A549 (cell line): ENCODE measurements around the gene SRSF4.
"Not testable (repeated sequence)": the region's sequence is repeated elsewhere in the genome, so short reads cannot be mapped to it uniquely, and the experiment has no call there.

Experiments
- CHD2 ChIP-seq: fragments of 150-350 bp; IDR thresholded peaks from 2 replicates; pipeline ENCODE4 v1.6.1; 2014; ENCODE audit warnings: low read length; ENCODE audit not compliant: partially characterized antibody
- JUNB ChIP-seq: fragments of >200 bp; sonication (Bioruptor Twin); formaldehyde crosslinking; IDR thresholded peaks from 2 replicates; pipeline ENCODE4 v1.6.1; 2016
- PBX3 ChIP-seq: IDR thresholded peaks from 2 replicates; pipeline ENCODE4 v1.6.1; 2012
- PHF8 ChIP-seq: fragments of 200-600 bp; sonication (generic); IDR thresholded peaks from 2 replicates; pipeline ENCODE4 v1.6.1; 2016; ENCODE audit warnings: low read depth, mild to moderate bottlenecking, antibody characterized with exemption, moderate library complexity, borderline replicate concordance
- POLR2A ChIP-seq: IDR thresholded peaks from 2 replicates; pipeline ENCODE4 v1.6.1; 2012; ENCODE audit warnings: mild to moderate bottlenecking, low read length
- RAD21 ChIP-seq, 2 experiments: fragments of >200 bp in 1 of 2; sonication (Bioruptor Twin) in 1 of 2; formaldehyde crosslinking in 1 of 2; IDR thresholded peaks in 1 of 2; conservative IDR thresholded peaks in 1 of 2; 2 replicates in 1 of 2; 3 replicates in 1 of 2; pipeline ENCODE4 v1.6.1; 2012 to 2018; ENCODE audit warnings: inconsistent platforms in 1 of 2
- REST ChIP-seq: fragments of 200-600 bp; sonication (generic); IDR thresholded peaks from 2 replicates; pipeline ENCODE4 v1.6.1; 2016; ENCODE audit warnings: antibody characterized with exemption, mild to moderate bottlenecking, moderate library complexity
- RFX5 ChIP-seq: fragments of 450-650 bp; IDR thresholded peaks from 2 replicates; pipeline ENCODE4 v1.7.1; 2014; ENCODE audit warnings: antibody characterized with exemption, mild to moderate bottlenecking, moderate library complexity
- RNF2 ChIP-seq: fragments of 200-600 bp; sonication (generic); IDR thresholded peaks from 2 replicates; pipeline ENCODE4 v1.6.1; 2016; ENCODE audit warnings: low read depth, mild to moderate bottlenecking, antibody characterized with exemption, moderate library complexity, borderline replicate concordance
- TFCP2L1 ChIP-seq: fragments of 250-450 bp; sonication (Bioruptor Pico); IDR thresholded peaks from 2 replicates; pipeline ENCODE4 v1.5.0; 2021; ENCODE audit warnings: mild to moderate bottlenecking
- ZNF302 ChIP-seq: fragments of 250-450 bp; sonication (Bioruptor Pico); IDR thresholded peaks from 2 replicates; pipeline ENCODE4 v1.9.0; 2021; ENCODE audit warnings: inconsistent platforms, mild to moderate bottlenecking, moderate library complexity
- TF ChIP-seq, protein P1 (sequence below): fragments of >200 bp; sonication (Bioruptor Twin); formaldehyde crosslinking; IDR thresholded peaks from 3 replicates; pipeline ENCODE4 v1.5.1; 2016
- TF ChIP-seq, protein P2 (sequence below): IDR thresholded peaks from 2 replicates; pipeline ENCODE4 v1.6.1; 2012

GRCh38 chr1:29150346-29150745, 31.4 kb downstream of the SRSF4 start:
- TF ChIP-seq ZNF302 (CRISPR knock-in tag); POLR2A; JUNB; CHD2; RNF2; RAD21 (conservative IDR thresholded peaks at IDR 0.05 in 1 of 2, IDR thresholded peaks at IDR 0.05 in 1 of 2); REST; TFCP2L1 (CRISPR knock-in tag); RFX5; PHF8; PBX3: not testable (repeated sequence)
- TF ChIP-seq, protein P1, sequence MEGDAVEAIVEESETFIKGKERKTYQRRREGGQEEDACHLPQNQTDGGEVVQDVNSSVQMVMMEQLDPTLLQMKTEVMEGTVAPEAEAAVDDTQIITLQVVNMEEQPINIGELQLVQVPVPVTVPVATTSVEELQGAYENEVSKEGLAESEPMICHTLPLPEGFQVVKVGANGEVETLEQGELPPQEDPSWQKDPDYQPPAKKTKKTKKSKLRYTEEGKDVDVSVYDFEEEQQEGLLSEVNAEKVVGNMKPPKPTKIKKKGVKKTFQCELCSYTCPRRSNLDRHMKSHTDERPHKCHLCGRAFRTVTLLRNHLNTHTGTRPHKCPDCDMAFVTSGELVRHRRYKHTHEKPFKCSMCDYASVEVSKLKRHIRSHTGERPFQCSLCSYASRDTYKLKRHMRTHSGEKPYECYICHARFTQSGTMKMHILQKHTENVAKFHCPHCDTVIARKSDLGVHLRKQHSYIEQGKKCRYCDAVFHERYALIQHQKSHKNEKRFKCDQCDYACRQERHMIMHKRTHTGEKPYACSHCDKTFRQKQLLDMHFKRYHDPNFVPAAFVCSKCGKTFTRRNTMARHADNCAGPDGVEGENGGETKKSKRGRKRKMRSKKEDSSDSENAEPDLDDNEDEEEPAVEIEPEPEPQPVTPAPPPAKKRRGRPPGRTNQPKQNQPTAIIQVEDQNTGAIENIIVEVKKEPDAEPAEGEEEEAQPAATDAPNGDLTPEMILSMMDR: not testable (repeated sequence)
- TF ChIP-seq, protein P2, sequence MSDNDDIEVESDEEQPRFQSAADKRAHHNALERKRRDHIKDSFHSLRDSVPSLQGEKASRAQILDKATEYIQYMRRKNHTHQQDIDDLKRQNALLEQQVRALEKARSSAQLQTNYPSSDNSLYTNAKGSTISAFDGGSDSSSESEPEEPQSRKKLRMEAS: not testable (repeated sequence)
